Measurements from ENCODE around the gene MBP.

The MBP gene

DNA sequence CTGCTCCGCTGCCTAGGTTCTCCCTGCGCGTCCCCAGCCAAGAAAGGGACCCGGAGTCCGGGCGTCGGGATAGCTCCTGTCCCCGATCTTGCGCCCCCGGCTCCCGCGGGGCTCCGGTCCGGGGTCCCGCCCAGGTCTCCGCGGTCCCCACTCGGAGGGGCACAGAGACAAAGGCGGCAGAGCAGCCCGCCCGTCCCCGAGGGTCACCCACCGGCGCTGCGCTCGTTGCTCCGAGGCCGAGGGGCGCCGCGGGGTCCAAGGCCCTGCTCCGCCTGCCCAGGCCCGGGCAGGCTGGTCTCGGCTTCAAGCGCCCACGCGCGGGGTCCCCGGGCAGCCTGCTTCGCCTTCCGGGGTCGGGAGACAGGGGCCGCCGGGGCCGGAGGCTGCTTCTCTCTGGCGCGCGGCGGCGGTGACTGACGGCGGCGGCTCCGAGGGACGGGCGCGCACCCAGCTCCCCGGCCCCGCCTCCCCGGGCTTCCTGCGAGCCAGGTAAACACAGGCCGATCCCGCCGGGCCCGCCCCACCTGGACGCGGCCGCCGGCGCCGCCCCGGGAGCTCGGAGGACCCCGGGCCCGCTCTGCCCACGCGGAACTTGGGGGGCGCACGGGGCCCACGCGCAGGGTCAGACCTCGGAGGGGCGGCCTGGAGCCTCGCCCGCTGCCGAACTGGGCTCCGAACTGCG, at the start of gene MBP:
TSS of gene MBP (minus strand) at position 415 of the 682 bp plus-strand sequence. CDS start 27,522 bp downstream, outside the sequence.
- DNase-seq = peak in 14 of 42 donors; percentile 15 to 62 (median 44)
- intact Hi-C loops (cut with DNase I) = no loop called here

DNA sequence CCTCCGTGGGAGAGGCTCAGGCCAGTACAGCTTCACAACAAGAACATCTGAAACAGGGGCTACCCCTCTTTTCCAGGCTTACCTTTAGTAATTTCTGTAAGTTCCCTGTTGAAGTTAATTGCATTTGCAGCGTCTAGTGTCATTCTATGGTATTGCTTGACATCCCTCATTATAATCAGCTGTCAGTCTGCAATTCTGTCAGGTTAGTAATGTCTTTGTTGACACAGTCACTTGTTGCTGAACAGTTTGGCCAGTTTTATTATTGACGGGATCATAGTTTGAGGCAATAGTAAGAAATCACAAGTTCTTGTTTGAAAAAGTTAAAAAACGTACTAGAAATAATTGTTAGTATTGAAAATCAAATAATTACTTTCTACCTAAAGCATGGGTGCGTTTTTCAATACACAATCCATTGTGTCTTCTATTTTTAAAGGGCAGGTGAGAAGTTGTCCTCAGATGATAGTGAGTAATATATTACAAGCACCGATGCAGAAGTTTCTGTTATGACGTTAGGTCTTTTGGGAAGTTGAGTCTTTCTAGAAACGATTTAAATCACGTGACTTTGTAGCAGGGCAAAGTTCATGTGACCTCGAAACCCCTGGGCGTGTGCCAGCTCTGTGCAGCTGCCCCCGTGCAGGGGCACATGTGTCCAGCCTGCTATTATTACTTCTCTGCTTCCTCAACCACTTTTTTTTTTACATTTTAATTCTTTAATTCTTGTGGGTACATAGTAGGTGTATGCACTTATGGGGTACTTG, 49.5 kb upstream of the MBP start:
- intact Hi-C loops (cut with DNase I) = no loop called here
- DNase-seq = no peak

DNA sequence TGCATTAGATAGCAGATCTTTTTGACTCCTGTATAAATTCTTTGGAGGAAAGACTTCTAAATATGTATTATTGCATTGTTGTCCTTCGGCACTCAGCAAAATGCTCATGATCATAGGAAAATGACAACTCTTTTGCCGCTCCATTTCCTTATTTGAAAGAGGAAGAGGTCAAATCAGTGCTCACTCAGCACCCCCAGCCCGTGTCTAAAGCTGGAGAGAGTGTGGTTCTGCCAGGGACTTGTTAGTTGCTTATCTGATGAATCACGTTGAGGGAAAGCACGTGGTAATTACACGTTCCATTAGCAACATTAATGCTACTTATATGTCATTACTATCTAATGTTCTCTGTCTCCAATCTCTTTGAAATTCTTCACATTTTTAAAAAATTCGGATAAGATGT, 46.0 kb upstream of the MBP start:
- DNase-seq = no peak
- intact Hi-C loops (cut with DNase I) = no loop called here

DNA sequence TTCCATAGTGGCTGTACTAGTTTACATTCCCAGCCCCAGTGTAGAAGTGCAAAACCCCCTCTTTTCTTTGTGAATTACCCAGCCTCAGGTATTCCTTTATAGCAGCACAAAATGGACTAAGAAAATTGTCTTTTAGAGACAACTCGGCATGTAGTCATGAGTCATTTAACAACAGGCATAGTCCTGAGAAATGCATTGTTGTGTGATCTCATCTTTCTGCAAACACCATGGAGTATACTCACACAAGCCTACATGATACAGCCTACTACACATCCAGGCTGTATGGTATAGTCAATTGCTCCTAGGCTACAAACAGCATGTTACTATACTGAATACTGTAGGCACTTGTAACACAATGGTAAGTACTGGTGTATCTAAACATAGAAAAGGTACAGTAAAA, 44.4 kb upstream of the MBP start:
- no peak for DNase-seq
- intact Hi-C loops (cut with DNase I) = no loop called here

DNA sequence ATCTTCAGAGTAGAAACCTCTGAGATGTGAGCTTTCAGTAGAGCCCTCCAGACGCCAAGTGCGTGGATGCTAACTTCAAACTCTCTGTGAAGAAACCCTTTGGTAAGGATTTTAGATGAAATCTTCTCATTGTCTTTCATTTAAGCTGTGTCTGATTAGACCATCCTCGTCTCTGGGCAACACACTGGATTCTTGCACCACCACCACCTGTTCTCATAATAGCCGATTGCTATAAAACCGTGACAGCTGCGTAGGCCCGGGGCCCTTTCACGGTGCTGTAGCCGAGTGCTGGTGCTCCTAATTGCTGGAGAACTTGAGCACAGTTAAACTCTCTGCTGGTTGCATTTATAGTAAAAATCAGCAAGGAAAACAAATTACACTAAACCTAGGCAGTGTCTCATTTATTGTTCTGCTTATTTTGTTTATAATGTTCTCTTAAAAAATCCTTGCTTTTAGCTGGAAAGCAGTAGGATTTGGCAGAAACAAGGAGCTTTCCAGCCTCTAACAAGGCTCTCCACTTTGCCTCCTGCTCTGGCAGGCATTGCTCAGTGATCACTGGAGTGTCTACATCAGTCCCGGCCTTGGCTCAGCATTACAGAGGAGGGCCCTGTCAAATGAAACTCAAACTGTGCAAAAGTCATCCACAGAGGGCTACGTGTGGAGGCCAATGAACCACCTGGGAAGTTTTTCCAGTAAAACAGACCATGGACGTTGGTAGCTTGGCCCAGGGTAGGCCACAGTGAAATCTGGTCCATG, 40.9 kb upstream of the MBP start:
- intact Hi-C loops (cut with DNase I) = no loop called here
- no peak for DNase-seq

DNA sequence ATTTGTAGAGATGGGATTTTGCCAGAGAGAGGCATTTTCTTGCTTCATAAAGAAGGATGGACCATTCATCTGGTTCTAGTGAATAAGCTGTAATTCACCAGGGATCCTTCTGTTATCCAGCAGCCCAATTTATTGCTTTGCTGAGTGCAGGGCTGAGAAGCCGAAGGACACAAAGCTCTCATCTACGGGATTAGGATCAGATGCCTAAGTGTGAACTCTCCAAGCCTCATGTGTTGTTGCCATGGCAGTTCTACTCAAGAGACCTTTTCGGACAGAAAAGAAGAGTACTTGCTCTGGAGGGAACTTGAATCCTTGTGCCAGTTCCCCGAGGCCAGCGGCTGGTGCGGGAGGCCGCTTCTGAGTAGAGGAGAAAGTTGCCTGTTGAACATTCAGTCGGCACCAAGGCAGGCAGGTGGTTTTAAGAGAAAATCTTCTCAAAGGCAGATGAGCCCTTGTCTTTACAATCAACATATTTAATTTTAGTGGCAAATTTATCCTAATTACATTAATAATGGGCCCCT, 38.4 kb upstream of the MBP start:
- DNase-seq = no peak
- intact Hi-C loops (cut with DNase I) = no loop called here

DNA sequence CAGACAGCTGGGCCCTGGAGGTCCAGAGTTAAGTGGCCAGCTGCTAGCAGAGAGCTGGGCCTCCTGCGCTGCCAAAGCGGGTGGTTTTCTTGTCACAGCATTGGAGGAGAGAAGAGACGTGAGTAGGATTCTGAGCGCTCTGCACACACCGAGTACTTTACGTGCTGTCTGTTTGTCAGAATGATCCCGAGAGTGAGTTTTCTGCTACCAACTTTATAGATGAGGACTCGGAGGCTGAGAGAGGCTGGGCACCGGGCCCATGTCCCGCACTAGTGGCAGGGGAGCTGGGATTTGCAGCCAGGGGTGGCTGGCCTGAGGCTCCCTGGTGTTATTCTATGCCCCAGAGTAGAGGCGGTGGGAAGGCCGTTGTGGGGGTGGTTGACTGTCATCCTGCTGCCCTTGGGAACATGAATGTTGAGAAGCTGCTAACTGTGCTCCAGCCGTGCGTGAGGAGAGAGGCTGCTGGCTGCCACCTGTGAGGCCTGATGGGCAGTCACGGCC, 36.3 kb upstream of the MBP start:
- DNase-seq = peak in 9 of 42 donors; percentile 18 to 51 (median 30)
- intact Hi-C loops (cut with DNase I) = no loop called here

DNA sequence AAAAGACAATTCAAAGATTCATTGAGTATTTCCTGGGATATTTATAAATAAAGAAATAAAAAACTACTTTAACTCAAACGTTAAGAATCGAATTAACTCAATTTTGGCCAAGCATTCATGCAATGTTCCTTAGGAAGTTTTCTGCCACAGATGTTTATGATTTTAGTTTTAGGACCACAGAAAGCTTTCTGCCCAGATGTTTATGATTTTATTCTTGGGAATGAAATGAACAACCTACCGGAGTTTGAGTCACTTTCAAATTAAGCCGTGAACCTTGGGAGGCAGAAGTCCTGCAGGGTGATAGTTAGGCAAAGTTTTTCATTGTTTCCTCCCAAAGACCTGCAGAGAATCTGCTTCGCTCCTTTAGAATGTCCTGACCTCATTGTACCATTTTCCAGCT, 34.7 kb upstream of the MBP start:
- intact Hi-C loops (cut with DNase I) = no loop called here
- no peak for DNase-seq

DNA sequence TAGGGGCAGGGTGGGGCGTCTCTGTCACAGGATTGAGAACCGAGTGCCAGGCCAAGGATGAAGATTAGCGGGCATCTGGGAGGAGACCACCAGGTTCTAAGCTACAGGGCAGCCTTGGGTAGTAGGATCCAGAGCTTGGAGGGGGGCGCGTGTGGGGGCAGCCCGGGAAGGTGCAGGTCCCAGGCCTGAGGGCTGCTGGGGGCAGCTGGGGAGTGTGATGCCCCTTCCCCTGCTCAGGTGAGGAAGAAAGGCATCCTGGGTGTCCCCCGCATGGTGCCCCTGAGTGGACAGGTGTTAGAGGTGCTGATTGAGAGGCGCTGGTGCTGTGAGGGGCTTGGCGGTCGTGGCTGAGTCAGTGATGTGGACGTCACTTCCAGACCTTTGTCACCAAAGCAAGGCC, 33.9 kb upstream of the MBP start:
- intact Hi-C loops (cut with DNase I) = no loop called here
- no peak for DNase-seq

DNA sequence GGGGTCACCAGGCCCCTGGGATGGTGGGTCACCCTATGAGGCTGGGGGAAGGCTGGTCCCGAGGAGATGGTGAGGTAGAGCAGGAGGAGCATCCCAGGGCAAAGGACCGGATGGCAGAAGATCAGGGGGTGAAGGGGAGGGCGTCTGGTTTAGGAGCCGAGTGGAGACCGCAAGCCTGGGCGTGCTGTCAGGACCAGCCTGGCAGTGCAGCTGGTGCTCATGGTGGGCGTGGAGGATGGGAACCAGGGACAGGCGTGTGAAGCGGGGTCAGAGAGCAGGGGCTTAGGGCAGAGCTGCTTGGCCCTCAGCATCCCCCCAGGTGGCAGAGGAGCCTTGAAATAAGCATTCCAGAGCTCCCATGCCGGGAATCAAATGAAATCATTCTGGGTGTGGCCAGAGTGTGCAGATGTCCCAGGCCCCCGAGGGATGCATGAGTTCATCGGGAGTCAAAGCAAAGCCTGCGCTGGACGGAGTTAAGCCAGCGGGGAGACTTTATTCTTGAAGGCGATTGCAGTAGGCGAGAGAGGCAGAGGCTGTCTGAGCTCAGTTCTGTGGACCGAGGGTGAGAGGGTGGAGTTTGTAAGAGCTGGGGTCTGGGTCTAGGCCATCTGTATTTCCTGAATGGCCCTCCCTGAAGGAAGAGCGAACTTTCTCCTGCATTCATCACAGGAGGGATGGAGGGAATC, 33.1 kb upstream of the MBP start:
- no peak for DNase-seq
- intact Hi-C loops (cut with DNase I) = no loop called here

DNA sequence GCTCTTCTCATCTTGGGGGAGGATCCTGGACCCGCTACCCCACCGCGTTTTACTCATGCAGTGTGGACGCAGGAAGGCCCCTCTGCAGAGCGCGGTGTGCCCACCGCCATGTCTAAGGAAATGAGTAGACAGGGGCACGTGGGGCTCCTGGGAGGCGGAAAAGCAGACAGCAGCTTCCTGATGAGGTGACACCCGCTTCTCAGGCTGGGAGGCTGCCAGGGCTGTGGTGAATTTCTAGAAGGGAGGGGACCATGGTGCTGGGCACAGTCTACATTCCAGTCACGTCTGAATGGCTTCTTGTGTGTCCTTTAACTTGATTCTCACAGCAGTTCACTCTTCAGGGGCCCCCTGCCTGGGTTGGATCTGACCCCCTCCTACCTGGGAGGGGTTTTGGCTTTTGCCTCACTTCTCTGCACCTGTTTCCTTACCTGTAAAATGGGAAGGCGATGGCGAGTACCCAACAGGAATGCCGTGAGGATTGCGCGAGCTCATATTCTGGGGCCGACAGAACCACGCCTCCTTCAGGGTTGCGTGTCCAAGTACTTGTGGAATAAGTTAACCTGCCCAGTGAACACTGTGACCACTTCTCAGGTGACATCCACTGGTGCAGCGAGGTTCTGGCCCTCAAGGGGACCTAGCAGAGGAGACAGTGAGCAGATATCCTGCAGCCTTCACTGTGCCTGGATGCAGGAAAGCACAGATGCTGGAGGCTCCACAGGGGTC, 32.3 kb upstream of the MBP start:
- no peak for DNase-seq
- intact Hi-C loops (cut with DNase I) = no loop called here

DNA sequence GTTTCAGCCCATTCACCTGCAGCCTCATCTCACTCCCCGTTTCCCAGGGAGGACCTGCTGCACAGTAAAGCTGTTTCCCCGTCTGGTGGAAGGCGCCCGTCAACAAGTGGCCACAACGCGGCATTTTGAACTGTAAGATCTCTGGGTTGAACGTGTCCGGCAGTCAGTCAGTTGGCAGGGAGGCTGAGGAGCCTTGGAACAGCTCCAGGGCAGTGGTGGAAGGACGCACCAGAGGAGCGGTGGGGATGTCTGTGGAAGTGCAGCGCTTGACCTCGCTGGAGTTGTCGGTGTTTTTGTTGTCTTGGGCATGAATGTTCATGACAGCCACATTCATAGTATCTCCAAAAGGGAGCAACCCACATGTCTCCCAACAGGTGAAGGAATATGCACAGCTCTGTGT, 31.4 kb upstream of the MBP start:
- no peak for DNase-seq
- intact Hi-C loops (cut with DNase I) = no loop called here

DNA sequence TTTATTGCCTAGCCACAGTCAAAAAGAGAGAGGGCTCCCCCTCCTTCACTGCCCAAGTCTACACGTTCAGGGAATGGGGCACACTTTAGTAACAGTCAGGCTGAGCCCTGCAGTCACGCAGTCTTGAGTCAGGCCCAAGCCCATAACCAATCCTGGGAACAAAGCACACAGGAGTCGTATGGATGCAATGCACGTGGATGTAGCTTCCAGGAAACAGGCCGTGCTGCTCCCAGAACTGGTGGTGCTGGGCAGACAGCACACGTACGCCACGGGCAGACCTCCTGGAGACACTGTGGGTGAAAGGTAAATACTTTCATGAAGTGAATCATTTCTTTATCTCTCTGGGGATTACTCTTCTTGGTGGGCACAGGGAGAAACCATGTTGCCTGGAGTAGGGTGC, 30.0 kb upstream of the MBP start:
- DNase-seq = no peak
- intact Hi-C loops (cut with DNase I) = no loop called here

DNA sequence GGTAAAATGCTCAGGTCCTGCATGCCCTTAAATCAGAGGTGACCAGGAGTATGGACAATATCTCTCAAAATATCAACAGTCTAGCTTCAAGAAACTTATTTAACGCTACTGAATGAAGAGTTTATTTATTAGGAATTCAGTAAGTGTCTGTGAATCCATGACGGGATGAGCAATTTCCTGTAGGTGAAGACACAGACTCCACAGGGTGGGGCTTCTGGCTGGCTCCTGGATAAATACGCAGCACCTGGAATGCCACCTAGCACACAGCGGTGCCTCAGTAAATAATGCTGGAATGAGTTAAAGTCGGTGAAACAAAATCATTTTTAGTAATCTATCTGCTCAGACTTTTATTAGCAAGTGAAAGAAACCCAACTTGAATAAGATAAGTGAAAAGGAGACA, 29.4 kb upstream of the MBP start:
- DNase-seq = no peak
- intact Hi-C loops (cut with DNase I) = no loop called here

DNA sequence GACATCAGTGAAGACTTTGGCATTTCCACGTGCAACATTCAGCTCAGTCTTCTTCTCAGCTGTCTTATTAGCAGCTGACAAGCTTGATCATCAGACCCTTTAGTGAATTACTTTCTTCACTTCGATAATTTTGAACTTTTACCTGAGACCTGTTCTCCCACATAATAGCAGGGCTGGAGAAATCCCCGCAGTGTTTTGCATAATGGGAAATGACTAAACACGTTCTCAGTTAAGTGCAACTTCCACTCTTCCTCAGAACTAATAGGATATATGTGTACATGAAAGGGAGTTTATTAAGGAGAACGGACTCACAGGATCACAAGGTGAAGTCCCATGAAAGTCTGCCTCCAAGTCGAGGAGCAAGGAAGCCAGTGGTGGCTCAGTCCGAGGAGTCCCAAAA, 28.8 kb upstream of the MBP start:
- no peak for DNase-seq
- intact Hi-C loops (cut with DNase I) = no loop called here

DNA sequence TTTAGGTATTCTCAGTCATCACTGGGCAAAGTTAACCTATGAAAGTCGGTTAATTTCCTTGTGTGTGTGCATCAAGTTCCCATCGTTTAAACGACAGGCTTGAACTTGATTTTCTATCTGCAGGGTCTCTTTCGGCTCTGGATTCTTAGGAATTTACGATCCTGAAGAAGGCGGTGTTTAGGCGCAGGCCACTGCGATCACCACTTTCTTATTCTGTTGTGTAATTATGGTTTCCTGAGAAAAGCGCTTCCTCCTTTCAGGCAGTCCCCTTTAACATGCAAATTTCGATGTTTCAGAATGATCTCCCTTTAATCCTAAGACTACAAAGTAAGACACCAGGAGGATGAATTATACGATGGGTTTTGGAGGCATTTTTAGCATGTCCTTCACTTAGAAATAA, 27.9 kb upstream of the MBP start:
- DNase-seq = no peak
- intact Hi-C loops (cut with DNase I) = no loop called here

DNA sequence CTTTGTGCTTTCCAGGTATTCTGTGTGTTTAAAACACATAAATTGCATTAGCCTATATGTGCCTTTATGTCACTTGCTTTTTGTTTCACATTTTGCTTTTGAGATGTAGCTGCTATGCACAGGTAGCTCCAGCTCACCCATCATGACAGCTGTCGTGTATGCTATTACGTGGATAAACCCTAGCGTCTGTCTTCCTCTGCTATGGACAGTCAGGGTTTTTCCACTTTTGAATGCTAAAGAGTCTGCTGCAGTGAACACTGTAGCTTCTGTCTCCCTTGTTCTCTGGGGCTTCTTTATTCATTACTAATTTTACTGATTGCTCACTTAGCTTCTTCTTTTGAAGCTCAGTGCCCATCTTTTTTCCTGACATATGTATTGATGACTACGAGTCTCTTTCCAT, 24.7 kb upstream of the MBP start:
- no peak for DNase-seq

DNA sequence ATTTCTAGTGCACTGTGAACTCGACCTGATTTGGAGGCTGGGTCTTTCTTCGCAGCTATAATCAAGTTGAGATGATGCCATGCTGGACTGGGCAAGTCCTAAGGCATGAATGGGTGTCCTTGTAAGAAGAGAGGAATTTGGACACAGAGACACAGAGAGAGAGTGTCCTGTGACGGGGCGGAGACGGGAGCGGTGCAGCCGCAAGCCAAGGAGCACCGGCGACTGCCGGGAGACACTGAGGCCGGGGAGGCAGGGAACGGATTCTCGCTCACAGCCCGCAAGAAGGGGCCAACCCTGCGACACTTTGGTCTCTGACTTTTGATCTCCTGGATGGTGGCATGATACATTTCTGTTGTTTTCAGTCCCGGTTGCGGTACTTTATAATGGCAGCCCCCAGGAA, 22.4 kb upstream of the MBP start:
- intact Hi-C loops (cut with DNase I) = no loop called here
- DNase-seq = no peak

More for the DNA sequence above, 24.7 kb upstream of the MBP start:
- intact Hi-C loops (cut with DNase I) = no loop called here

DNA sequence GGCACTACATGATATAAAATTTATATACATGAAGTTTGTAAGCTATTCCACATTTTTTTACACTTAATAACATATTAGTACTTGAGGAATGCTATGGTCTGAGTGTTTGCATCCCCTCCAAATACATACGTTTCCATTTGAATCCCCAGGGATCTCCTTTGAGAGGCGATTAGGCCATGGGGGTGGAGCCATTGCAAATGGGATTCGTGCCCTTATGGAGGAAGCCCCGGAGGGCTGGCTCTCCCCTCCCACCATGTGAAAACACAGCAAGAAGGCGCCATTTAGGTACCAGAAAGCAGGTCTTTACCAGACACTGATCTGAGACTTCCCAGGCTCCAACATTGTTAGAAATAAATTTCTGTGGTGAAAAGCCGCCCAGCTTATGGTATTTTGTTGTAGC, 20.8 kb upstream of the MBP start:
- intact Hi-C loops (cut with DNase I) = no loop called here
- peak in 1 of 42 donors; percentile 29 for DNase-seq

All from head of caudate nucleus (tissue), 42 donors.